Left ventricle myocardium inferior (tissue), 1 donor: ENCODE measurements around the gene SLIT1. TPM values are rescaled to one million over a fixed set of nuclear protein-coding genes. Genes with fewer than 3 reads are reported as not detected.
A peak's percentile ranks its signal among the peaks of the same experiment; 100 is the strongest.

Source experiments
- DNase-seq: peaks from one replicate; pipeline ENCODE4 v3.0.0-alpha.2; 2020
- H3K27ac ChIP-seq: fragments of 200-600 bp; replicated peaks from 2 replicates; pipeline ENCODE4 v1.8.0; 2021
- H3K27me3 ChIP-seq: fragments of 200-600 bp; 2 replicates; pipeline ENCODE4 v1.8.0; 2021; ENCODE audit warnings: low read depth
- H3K36me3 ChIP-seq: fragments of 200-600 bp; 2 replicates; pipeline ENCODE4 v1.8.0; 2021
- H3K4me1 ChIP-seq: fragments of 200-600 bp; 2 replicates; pipeline ENCODE4 v1.8.0; 2021
- H3K4me3 ChIP-seq: fragments of 200-600 bp; 2 replicates; pipeline ENCODE4 v1.8.0; 2021; ENCODE audit warnings: mild to moderate bottlenecking, moderate library complexity
- H3K9me3 ChIP-seq: fragments of 200-600 bp; replicated peaks from 2 replicates; pipeline ENCODE4 v1.8.0; 2021
- intact Hi-C: fragments of 100-400 bp; cut with micrococcal nuclease; formaldehyde crosslinking; loops from one replicate; pipeline ENCODE4 v1.11.0; 2022
- total RNA-seq: library from RNA; stranded (reverse); fragmentation: NEBNext Ultra II Directional; extraction: Animal tissue kit (Norgen Biotek cat#: 25700); gene quantifications from one replicate; pipeline ENCODE4 v1.2.1, GENCODE V29; 2021
- TF ChIP-seq, protein P1 (sequence below): fragments of 200-600 bp; IDR thresholded peaks from 2 replicates; pipeline ENCODE4 v1.8.0; 2021; ENCODE audit warnings: antibody characterized with exemption, mild to moderate bottlenecking, borderline replicate concordance
- donor health status: DM: no; HTN: yes; CAD: no; lungs with severe emphysema.

SLIT1 gene
- total RNA-seq, 1 donor from 2014 or later = 0.08 TPM

GRCh38 chr10:97140902-97141745, 44.6 kb downstream of the SLIT1 start:
- H3K27ac ChIP-seq = no peak overlapping the region
- no peak overlapping the region for H3K4me3 ChIP-seq
- H3K4me1 ChIP-seq = peaks cover 10% of the 10 kb centered on the region
- DNase-seq = no peak
- TF ChIP-seq, protein P1, sequence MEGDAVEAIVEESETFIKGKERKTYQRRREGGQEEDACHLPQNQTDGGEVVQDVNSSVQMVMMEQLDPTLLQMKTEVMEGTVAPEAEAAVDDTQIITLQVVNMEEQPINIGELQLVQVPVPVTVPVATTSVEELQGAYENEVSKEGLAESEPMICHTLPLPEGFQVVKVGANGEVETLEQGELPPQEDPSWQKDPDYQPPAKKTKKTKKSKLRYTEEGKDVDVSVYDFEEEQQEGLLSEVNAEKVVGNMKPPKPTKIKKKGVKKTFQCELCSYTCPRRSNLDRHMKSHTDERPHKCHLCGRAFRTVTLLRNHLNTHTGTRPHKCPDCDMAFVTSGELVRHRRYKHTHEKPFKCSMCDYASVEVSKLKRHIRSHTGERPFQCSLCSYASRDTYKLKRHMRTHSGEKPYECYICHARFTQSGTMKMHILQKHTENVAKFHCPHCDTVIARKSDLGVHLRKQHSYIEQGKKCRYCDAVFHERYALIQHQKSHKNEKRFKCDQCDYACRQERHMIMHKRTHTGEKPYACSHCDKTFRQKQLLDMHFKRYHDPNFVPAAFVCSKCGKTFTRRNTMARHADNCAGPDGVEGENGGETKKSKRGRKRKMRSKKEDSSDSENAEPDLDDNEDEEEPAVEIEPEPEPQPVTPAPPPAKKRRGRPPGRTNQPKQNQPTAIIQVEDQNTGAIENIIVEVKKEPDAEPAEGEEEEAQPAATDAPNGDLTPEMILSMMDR = no peak
- no peaks in the 10 kb centered on the region for H3K9me3 ChIP-seq
- no peaks in the 10 kb centered on the region for H3K36me3 ChIP-seq
- H3K27me3 ChIP-seq = peaks cover 89% of the 10 kb centered on the region
- intact Hi-C loops = no loop called here

GRCh38 chr10:97140049-97140846, 45.5 kb downstream of the SLIT1 start:
- no peak overlapping the region for H3K27ac ChIP-seq
- intact Hi-C loops = no loop called here
- TF ChIP-seq, protein P1 = no peak
- H3K9me3 ChIP-seq = no peaks in the 10 kb centered on the region
- H3K27me3 ChIP-seq = peaks cover 89% of the 10 kb centered on the region
- peaks cover 10% of the 10 kb centered on the region for H3K4me1 ChIP-seq
- DNase-seq = no peak
- no peaks in the 10 kb centered on the region for H3K36me3 ChIP-seq
- no peak overlapping the region for H3K4me3 ChIP-seq

DNA sequence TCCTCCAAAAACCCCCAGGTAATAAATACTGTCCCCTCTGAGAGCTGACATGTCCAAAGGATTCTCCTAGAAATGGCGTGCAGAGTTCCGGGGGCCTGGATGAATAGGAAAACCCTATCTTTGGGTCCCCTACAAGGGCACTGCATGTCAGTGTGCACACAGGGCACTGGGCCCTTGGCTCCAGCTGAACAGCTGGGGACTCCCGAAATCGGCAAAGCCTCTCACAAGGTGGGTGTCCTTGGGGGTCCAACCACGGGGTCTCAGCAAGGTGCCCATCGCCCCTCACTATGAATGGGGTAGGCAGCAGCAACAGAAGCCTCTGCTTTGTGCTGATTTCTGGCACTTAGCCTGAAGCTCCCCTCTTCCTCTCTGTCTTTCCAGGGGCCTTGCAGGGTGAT, 46.1 kb downstream of the SLIT1 start:
- H3K4me1 ChIP-seq = peaks cover 10% of the 10 kb centered on the region
- no peak overlapping the region for H3K4me3 ChIP-seq
- no peaks in the 10 kb centered on the region for H3K9me3 ChIP-seq
- peaks cover 89% of the 10 kb centered on the region for H3K27me3 ChIP-seq
- TF ChIP-seq, protein P1 = no peak
- intact Hi-C loops = no loop called here
- no peak overlapping the region for H3K27ac ChIP-seq
- DNase-seq = no peak
- H3K36me3 ChIP-seq = no peaks in the 10 kb centered on the region

- no peak overlapping the region for H3K27ac ChIP-seq
- intact Hi-C loops = no loop called here
- H3K4me1 ChIP-seq = peaks cover 10% of the 10 kb centered on the region
- peak; percentile 22 for DNase-seq
- H3K9me3 ChIP-seq = no peaks in the 10 kb centered on the region
- no peaks in the 10 kb centered on the region for H3K36me3 ChIP-seq
- no peak overlapping the region for H3K4me3 ChIP-seq
- H3K27me3 ChIP-seq = peaks cover 89% of the 10 kb centered on the region
- TF ChIP-seq, protein P1 = no peak
These were observed 46.9 kb downstream of the SLIT1 start for GRCh38 chr10:97138846-97139245.

- DNase-seq = no peak
- H3K4me3 ChIP-seq = no peak overlapping the region
- intact Hi-C loops = no loop called here
- H3K4me1 ChIP-seq = peaks cover 10% of the 10 kb centered on the region
- H3K27me3 ChIP-seq = peaks cover 89% of the 10 kb centered on the region
- no peak overlapping the region for H3K27ac ChIP-seq
- no peaks in the 10 kb centered on the region for H3K9me3 ChIP-seq
- H3K36me3 ChIP-seq = no peaks in the 10 kb centered on the region
- TF ChIP-seq, protein P1 = no peak
These were observed 47.6 kb downstream of the SLIT1 start for GRCh38 chr10:97138174-97138573.
